Kidney capillary endothelial cell (primary cell): ENCODE measurements around the gene APOL3.
"Not testable (repeated sequence)": the region's sequence is repeated elsewhere in the genome, so short reads cannot be mapped to it uniquely, and the experiment has no call there.

Experiments used
- DNase-seq: peaks from one replicate; pipeline ENCODE4 v3.0.0-alpha.2; 2018; ENCODE audit warnings: low spot score

Gene APOL3

DNA sequence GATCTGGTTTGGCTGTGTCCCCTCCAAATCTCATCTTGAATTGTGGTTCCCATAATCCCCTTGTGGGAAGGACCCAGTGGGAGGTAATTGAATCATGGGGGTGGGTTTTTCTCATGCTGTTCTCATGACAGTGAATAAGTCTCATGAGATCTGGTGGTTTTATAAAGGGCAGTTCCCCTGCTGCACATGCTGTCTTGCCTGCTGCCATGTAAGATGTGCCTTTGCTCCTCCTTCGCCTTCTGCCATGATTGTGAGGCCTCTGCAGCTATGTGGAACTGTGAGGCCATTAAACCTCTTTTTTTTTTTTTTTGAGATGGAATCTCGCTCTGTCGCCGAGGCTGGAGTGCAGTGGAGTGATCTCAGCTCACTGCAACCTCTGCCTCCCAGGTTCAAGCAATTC is 59.6 kb downstream of the APOL3 start:
- DNase-seq = not testable (repeated sequence)

DNA sequence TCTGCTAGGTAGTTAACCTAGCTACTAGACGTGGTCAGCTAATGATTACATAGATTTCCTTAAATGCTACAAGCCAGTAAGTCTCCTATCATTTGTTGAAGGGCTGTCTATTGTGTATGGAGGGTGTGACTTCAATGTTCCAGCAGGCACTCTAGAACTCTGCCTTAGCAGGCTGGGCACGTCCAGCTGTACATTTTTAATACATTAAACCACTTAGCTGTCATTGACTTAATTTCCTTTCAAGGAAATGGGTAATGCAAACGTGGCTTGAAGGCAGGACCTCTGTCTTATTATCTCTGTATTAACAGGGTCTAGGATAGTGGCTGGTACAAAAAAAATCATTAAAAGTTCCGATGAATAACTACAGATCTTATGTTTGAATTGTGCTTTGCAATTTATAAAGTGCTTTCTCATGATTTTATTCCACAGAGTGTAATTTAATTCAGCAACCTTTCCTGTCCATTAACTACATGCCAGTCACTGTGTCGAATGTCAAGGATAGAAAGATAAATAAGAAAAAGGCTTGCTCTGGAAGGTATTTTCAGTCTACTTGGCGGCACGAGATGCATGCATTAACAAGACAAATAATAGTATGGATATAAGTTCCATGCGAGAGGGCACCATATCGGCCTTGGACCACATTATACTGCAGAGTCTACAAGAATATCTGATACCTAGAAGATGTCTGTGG is 60.3 kb downstream of the APOL3 start:
- DNase-seq = no peak

DNA sequence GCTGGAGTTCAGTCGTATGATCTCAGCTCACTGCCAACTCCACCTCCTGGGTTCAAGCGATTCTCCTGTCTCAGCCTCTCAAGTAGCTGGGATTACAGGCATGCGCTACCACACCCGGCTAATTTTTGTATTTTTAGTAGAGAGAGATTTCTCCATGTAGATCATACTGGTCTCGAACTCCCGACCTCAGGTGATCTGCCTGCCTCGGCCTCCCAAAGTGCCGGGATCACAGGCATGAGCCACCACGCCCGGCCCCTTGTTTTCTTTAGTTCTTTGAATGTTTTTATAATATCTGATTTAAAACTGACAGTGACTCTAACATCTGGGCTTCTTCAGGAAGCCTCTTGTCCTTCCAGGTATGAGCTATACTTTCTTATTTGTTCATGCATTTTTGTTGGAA is 61.0 kb downstream of the APOL3 start:
- DNase-seq = not testable (repeated sequence)

DNA sequence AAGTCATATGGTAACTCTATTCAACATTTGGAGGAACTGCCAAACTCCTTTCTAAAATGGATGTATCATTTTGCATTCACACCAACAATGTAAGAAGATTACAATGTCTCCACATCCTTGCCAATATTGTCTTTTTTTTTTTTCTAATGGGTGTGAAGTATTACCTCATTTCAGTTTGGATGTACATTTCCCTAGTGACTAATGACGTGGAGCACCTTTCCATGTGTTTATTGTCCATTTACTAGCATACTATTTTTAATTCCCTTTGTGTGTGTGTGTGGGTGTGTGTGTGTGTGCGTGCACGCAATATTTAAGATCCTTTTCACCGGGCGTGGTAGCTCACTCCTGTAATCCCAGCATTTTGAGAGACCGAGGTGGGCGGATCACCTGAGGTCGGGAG is 62.7 kb downstream of the APOL3 start:
- DNase-seq = no peak

DNA sequence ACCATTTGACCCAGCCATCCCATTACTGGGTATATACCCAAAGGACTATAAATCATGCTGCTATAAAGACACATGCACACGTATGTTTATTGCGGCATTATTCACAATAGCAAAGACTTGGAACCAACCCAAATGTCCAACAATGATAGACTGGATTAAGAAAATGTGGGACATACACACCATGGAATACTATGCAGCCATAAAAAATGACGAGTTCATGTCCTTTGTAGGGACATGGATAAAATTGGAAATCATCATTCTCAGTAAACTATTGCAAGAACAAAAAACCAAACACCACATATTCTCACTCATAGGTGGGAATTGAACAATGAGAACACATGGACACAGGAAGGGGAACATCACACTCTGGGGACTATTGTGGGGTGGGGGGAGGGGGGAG is 69.8 kb downstream of the APOL3 start:
- not testable (repeated sequence) for DNase-seq
